ENCODE results near the gene DDAH1.

The DDAH1 gene

DNA sequence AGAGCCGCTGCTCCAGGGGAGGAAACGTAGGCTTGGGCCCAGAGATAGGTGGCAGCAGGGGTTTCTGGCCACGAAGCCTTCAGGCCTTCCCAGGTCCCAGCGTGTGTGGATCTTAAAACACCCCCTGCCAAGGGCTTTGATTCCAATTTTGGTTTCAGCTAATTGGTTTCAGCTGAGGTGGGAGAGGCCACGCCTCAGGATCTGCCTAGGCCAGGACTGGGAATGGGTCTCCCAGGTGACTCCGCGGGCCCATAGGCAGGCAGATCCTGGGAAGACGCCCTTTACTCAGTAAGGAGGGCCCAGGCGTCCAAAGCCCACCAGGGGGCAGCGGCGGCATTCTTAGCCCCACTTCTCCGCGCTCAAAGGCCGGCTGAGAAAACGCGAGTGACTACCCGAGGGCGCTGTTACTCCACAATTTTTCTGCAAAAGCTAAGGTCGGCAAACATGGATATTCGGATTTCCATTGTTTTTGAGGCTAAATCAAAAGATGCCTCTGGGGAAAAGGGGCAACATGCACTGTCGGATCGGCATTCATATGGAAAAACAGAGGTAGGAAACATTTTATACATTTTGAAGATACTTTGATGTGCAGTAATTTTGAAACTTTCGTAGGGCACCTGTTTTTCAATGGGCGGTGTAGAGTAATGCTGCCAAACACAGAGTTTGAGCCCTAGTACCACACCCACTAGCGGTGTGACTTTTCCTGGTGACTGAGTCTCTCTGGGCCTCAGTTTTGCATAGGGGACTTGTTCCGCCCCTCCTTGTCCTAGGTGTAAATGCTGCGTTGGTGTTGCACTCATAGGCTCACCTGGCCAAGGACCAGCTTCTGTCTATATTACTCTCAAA is 156.7 kb downstream of the DDAH1 start:
- peak; percentile 73 for FAIRE-seq
- TF ChIP-seq POLR2A (IDR thresholded peaks at IDR 0.05; ENCODE audit: low read depth, low read length) (no peak), TAF1 (IDR thresholded peaks at IDR 0.05; ENCODE audit: borderline replicate concordance, low read depth, low read length) (no peak), POLR2AphosphoS5 (IDR thresholded peaks at IDR 0.05; ENCODE audit: low read depth, low read length) (no peak)
- DNase-seq (ENCODE audit: insufficient read length): peak; percentile 31

DNA sequence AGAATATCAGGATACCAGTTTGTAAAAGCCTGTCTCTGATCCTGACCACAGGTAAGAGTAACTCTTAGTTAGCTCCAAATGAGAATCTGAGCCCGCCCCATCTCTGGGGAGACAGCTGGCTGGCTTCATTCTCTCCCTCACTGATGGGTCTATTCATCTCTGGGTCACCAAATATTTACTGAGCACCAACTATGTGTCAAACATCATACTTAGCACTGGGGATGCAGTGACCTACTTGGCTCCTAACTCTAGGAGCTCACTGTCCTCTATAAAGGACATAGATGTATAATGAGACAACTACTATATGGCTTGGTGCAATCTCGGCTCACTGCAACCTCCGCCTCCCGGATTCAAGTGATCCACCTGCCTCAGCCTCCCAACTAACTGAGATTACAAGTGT is 158.7 kb downstream of the DDAH1 start:
- DNase-seq (ENCODE audit: insufficient read length): no peak
- FAIRE-seq: no peak
- TF ChIP-seq POLR2AphosphoS5 (IDR thresholded peaks at IDR 0.05; ENCODE audit: low read depth, low read length): no peak
- TF ChIP-seq TAF1 (IDR thresholded peaks at IDR 0.05; ENCODE audit: borderline replicate concordance, low read depth, low read length): no peak
- TF ChIP-seq POLR2A (IDR thresholded peaks at IDR 0.05; ENCODE audit: low read depth, low read length): no peak

- no peak for DNase-seq (ENCODE audit: insufficient read length)
- no peak for TF ChIP-seq POLR2A (IDR thresholded peaks at IDR 0.05; ENCODE audit: low read depth, low read length)
- TF ChIP-seq TAF1 (IDR thresholded peaks at IDR 0.05; ENCODE audit: borderline replicate concordance, low read depth, low read length): no peak
- FAIRE-seq: no peak
Measured at GRCh38 chr1:85303440-85304162, 161.4 kb downstream of the DDAH1 start.

DNA sequence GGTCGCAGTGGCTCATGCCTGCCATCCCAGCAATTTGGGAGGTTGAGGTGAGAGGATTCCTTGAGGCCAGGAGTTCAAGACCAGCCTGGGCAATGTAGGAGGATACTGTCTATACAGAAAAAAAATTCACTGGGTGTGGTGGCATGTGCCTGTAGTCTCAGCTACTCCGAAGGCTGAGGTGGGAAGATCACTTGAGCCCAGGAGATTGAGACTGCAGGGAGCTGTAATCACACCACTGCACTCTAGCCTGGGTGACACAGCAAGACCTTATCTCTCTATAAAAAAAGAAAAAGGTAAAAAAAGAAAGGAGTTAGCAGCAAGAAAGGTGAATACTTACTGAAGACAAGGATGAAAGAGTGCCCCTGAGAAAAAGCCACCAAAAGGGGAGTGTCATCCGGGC is 164.8 kb downstream of the DDAH1 start:
- FAIRE-seq (no peak), DNase-seq (ENCODE audit: insufficient read length) (no peak)
- TF ChIP-seq POLR2AphosphoS5 (IDR thresholded peaks at IDR 0.05; ENCODE audit: low read depth, low read length) (no peak), POLR2A (IDR thresholded peaks at IDR 0.05; ENCODE audit: low read depth, low read length) (no peak), TAF1 (IDR thresholded peaks at IDR 0.05; ENCODE audit: borderline replicate concordance, low read depth, low read length) (no peak)

DNA sequence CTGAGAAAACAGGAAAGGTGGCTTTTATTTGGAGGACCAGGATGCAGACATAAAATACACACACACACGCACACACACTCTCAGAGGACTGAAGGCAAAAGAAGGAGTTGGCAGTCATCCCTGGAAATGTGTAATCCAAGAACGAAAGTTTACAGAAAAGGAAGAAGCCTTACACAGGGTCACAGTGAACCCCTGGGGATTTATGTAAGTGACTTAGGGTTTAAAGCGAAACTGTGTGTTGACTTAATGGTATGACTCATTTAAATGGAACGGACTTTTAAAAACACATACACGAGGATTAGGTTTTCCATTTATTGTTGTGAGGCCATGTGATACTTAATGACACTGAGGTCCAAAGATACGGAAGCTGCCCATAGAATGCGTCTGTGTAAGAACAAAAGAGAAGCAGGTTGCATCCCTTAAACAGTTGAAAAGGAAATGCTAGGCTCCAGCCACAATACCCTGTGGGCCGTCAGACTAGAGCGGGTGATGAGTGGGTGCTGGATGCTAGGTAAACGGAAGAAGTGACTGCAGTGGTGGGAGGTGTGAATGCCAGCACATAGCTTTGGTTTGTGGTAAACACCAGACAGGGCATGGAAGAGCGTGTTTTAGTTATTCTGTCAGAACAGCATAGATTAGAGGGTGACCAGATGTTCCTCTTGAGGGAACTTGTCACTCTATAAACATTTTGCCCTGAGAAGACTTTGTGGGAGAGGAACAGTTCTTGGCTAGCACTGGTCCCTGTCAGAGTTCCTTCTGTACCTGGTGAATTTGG is 166.9 kb downstream of the DDAH1 start:
- no peak for DNase-seq (ENCODE audit: insufficient read length)
- no peak for TF ChIP-seq TAF1 (IDR thresholded peaks at IDR 0.05; ENCODE audit: borderline replicate concordance, low read depth, low read length)
- no peak for TF ChIP-seq POLR2A (IDR thresholded peaks at IDR 0.05; ENCODE audit: low read depth, low read length)
- no peak for TF ChIP-seq POLR2AphosphoS5 (IDR thresholded peaks at IDR 0.05; ENCODE audit: low read depth, low read length)
- peak; percentile 88 for FAIRE-seq

DNA sequence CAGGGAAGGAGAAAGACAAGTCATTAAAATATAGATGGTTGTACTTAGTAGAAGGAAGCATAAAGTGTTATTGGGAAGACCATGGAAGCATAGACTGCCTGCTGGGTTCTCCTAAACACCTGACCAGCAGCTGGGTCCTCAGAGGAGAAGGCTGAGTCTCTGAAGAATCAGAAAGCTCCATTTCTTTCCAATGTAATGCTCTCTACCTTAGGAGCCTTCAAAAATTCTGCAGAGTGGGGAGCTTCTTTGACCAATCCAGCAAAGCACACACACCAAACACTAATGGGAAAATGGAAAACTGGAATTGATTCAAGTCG is 167.5 kb downstream of the DDAH1 start:
- FAIRE-seq (no peak), DNase-seq (ENCODE audit: insufficient read length) (no peak)
- TF ChIP-seq POLR2AphosphoS5 (IDR thresholded peaks at IDR 0.05; ENCODE audit: low read depth, low read length) (no peak), POLR2A (IDR thresholded peaks at IDR 0.05; ENCODE audit: low read depth, low read length) (no peak), TAF1 (IDR thresholded peaks at IDR 0.05; ENCODE audit: borderline replicate concordance, low read depth, low read length) (no peak)

DNA sequence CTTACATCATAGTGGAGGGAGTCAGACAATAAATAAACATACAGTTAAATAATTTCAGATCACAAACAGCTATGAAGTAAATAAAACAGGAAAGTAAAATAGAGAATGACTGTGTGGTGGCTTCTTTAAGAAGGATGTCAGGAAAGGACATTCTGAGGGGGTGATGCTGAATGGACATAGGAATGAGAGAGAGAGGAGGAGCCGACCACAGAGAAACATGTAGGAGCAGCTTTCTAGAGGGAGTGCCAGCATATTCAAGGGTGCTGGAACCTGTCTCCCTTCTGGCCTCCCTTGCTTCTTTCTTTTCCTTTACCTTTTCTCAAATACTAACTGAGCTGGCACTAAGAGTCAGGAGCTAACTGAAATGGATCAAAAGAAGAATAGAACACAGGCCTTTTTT is 168.0 kb downstream of the DDAH1 start:
- no peak for TF ChIP-seq TAF1 (IDR thresholded peaks at IDR 0.05; ENCODE audit: borderline replicate concordance, low read depth, low read length)
- TF ChIP-seq POLR2AphosphoS5 (IDR thresholded peaks at IDR 0.05; ENCODE audit: low read depth, low read length): no peak
- no peak for TF ChIP-seq POLR2A (IDR thresholded peaks at IDR 0.05; ENCODE audit: low read depth, low read length)
- FAIRE-seq (no peak), DNase-seq (ENCODE audit: insufficient read length) (no peak)

- no peak for DNase-seq (ENCODE audit: insufficient read length)
- no peak for FAIRE-seq
- TF ChIP-seq POLR2A (IDR thresholded peaks at IDR 0.05; ENCODE audit: low read depth, low read length) (no peak), POLR2AphosphoS5 (IDR thresholded peaks at IDR 0.05; ENCODE audit: low read depth, low read length) (no peak)
Measured at GRCh38 chr1:85295654-85296053, 169.3 kb downstream of the DDAH1 start.

- FAIRE-seq: no peak
- no peak for DNase-seq (ENCODE audit: insufficient read length)
- TF ChIP-seq TAF1 (IDR thresholded peaks at IDR 0.05; ENCODE audit: borderline replicate concordance, low read depth, low read length): no peak
- TF ChIP-seq POLR2AphosphoS5 (IDR thresholded peaks at IDR 0.05; ENCODE audit: low read depth, low read length): no peak
- no peak for TF ChIP-seq POLR2A (IDR thresholded peaks at IDR 0.05; ENCODE audit: low read depth, low read length)
Measured at GRCh38 chr1:85295006-85295431, 169.9 kb downstream of the DDAH1 start.

DNA sequence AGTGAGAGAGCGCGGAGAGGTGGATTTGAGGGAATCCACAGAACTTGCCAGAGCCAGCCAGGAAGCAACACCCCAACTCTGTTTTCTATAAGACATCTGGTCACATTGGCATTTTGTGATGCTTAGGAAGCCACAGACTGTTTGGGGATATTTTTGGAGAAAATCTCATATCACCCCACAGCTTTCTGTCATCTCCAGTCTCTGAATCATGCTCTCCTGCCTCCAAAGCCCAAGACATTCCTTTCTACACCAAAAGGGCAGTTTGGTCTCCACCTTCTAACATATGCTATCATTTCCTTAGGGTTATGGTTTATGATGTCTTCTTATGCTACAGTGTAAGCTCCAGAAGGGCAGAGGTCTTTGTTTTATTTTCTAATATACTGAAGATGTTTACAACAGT is 174.1 kb downstream of the DDAH1 start:
- no peak for DNase-seq (ENCODE audit: insufficient read length)
- no peak for TF ChIP-seq POLR2AphosphoS5 (IDR thresholded peaks at IDR 0.05; ENCODE audit: low read depth, low read length)
- no peak for TF ChIP-seq TAF1 (IDR thresholded peaks at IDR 0.05; ENCODE audit: borderline replicate concordance, low read depth, low read length)
- TF ChIP-seq POLR2A (IDR thresholded peaks at IDR 0.05; ENCODE audit: low read depth, low read length): no peak
- no peak for FAIRE-seq

DNA sequence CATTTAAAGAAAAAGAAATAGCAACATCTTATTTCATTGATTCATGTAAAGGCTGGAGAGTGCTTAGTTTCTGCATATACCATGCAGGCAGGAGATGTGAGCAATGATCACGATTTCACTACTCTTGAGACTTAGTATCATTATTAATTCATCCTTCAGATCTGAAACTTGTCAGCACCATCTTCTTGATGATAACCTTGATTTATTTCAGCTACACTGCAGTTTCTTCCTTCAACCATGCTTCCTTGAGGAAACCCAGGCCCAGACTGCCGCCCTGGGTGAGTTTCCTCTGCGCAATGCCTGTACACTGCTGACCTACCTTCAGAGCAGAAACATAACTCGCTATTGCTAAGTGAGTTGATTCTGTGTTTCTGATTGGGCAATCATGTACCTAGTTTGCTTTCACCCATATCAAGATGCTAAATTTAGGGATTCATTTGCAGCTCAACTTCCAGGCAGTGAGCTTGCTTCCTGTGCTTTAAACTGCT is 175.1 kb downstream of the DDAH1 start:
- peak; percentile 84 for FAIRE-seq
- TF ChIP-seq TAF1 (IDR thresholded peaks at IDR 0.05; ENCODE audit: borderline replicate concordance, low read depth, low read length): no peak
- no peak for TF ChIP-seq POLR2AphosphoS5 (IDR thresholded peaks at IDR 0.05; ENCODE audit: low read depth, low read length)
- TF ChIP-seq POLR2A (IDR thresholded peaks at IDR 0.05; ENCODE audit: low read depth, low read length): 0 out of 2 replicates have a peak, but pooled peaks have one; percentile 26
- no peak for DNase-seq (ENCODE audit: insufficient read length)
